C4-2B (cell line): Measurements from ENCODE around the gene ROMO1.

Experiments
- CTCF ChIP-seq: fragments of 450-650 bp; conservative IDR thresholded peaks from 2 replicates; pipeline ENCODE4 v1.5.1; 2017; ENCODE audit warnings: mild to moderate bottlenecking
- ZFX ChIP-seq: fragments of 450-650 bp; IDR thresholded peaks from 2 replicates; pipeline ENCODE4 v1.6.1; 2017

- TF ChIP-seq CTCF (no peak; the same call in 1 of the 2 replicates), ZFX (peak; percentile 98)
These were observed 42.9 kb downstream of the ROMO1 start, which contains the start of gene RBM39 for GRCh38 chr20:35741892-35742740.
